IMR-90 (cell line): ENCODE measurements around the gene RPTOR. TPM values are rescaled to one million over a fixed set of nuclear protein-coding genes. Genes with fewer than 3 reads are reported as not detected.

Source experiments
- ATAC-seq: fragments of 200-7000 bp; cut with Tn5 transposase; 2 replicates; pipeline ENCODE4 v1.9.1; 2020; ENCODE audit warnings: low read depth, mild to moderate bottlenecking, moderate library complexity
- BruUV-seq: library from RNA; stranded (reverse); fragments of 400-500 nt; replicated peaks from 2 replicates; lab custom pipeline; 2021; lab: Mats Ljungman, UMichigan
- CTCF ChIA-PET: fragments of 300-600 bp; formaldehyde crosslinking; extraction: SDS; loops from one replicate; lab custom pipeline; 2021; ENCODE audit warnings: antibody characterized with exemption; lab: Yijun Ruan, JAX
- POLR2A ChIA-PET: fragments of 300-600 bp; sonication (Branson Sonifier 250); formaldehyde crosslinking; loops from one replicate; lab custom pipeline; 2022; ENCODE audit warnings: antibody characterized with exemption; ENCODE audit not compliant: unreplicated experiment; lab: Charles Lee
- DNase-seq: peaks from one replicate; pipeline ENCODE4 v3.0.0; 2013
- H2AFZ ChIP-seq: replicated peaks from 2 replicates; pipeline ENCODE3; 2013; ENCODE audit warnings: low read length, mild to moderate bottlenecking; ENCODE audit not compliant: poor library complexity
- H2AK5ac ChIP-seq: 2 replicates; pipeline ENCODE4 v1.6.1; 2013; ENCODE audit warnings: low read depth, low read length, inconsistent platforms
- H2AK9ac ChIP-seq: replicated peaks from 2 replicates; pipeline ENCODE3; 2013; ENCODE audit warnings: mild to moderate bottlenecking, low read depth, low read length, moderate library complexity; ENCODE audit not compliant: poor library complexity
- H2BK120ac ChIP-seq: 2 replicates; pipeline ENCODE4 v1.6.1; 2013; ENCODE audit warnings: low read depth, low read length, inconsistent platforms
- H2BK15ac ChIP-seq: 3 replicates; pipeline ENCODE4 v1.6.1; 2013; ENCODE audit warnings: low read depth, low read length, inconsistent platforms
- H2BK20ac ChIP-seq: 2 replicates; pipeline ENCODE4 v1.6.1; 2013; ENCODE audit warnings: low read depth, mild to moderate bottlenecking, inconsistent platforms, low read length, moderate library complexity
- H2BK5ac ChIP-seq: 2 replicates; pipeline ENCODE4 v1.6.1; 2013; ENCODE audit warnings: mild to moderate bottlenecking, low read depth, low read length, inconsistent platforms; ENCODE audit not compliant: poor library complexity, severe bottlenecking
- H3K14ac ChIP-seq: replicated peaks from 2 replicates; pipeline ENCODE4 v1.6.1; 2013; ENCODE audit warnings: low read depth, low read length, inconsistent platforms
- H3K18ac ChIP-seq: 2 replicates; pipeline ENCODE4 v1.6.1; 2013; ENCODE audit warnings: low read depth, low read length, control low read depth
- H3K23ac ChIP-seq: 2 replicates; pipeline ENCODE4 v1.6.1; 2013; ENCODE audit warnings: low read depth, low read length, inconsistent platforms
- H3K27ac ChIP-seq: 2 replicates; pipeline ENCODE4 v1.5.1; 2013; ENCODE audit warnings: mild to moderate bottlenecking, control low read depth, low read length; ENCODE audit not compliant: insufficient read depth
- H3K27me3 ChIP-seq: 2 replicates; pipeline ENCODE4 v1.6.1; 2013; ENCODE audit warnings: low read length; ENCODE audit not compliant: control insufficient read depth, insufficient read depth
- H3K36me3 ChIP-seq: 2 replicates; pipeline ENCODE4 v1.6.1; 2013; ENCODE audit warnings: low read length, mixed read lengths; ENCODE audit not compliant: control insufficient read depth, insufficient read depth
- H3K4ac ChIP-seq: 2 replicates; pipeline ENCODE4 v1.6.1; 2013; ENCODE audit warnings: low read depth, low read length, inconsistent platforms
- H3K4me1 ChIP-seq: 2 replicates; pipeline ENCODE4 v1.6.1; 2013; ENCODE audit warnings: low read length, mixed read lengths; ENCODE audit not compliant: control insufficient read depth, insufficient read depth
- H3K4me2 ChIP-seq: 2 replicates; pipeline ENCODE4 v1.6.1; 2013; ENCODE audit warnings: low read depth, mild to moderate bottlenecking, control low read depth, low read length, moderate library complexity
- H3K4me3 ChIP-seq: 2 replicates; pipeline ENCODE4 v1.5.1; 2013; ENCODE audit warnings: low read depth, mild to moderate bottlenecking, control low read depth, low read length, moderate library complexity; ENCODE audit not compliant: insufficient read depth
- H3K56ac ChIP-seq: 2 replicates; pipeline ENCODE4 v1.6.1; 2013; ENCODE audit warnings: low read length, inconsistent platforms; ENCODE audit not compliant: insufficient read depth; ENCODE audit errors: extremely low read depth
- H3K79me1 ChIP-seq, 2 experiments: 2 replicates each; pipeline ENCODE4 v1.6.1; 2013; ENCODE audit warnings: low read length in 2 of 2, inconsistent platforms in 1 of 2, low read depth in 1 of 2
- H3K9ac ChIP-seq: 2 replicates; pipeline ENCODE4 v1.6.1; 2013; ENCODE audit warnings: low read depth, low read length, control low read depth
- H3K9me1 ChIP-seq: 2 replicates; pipeline ENCODE4 v1.6.1; 2013; ENCODE audit warnings: low read length, inconsistent platforms; ENCODE audit not compliant: insufficient read depth
- H3K9me3 ChIP-seq: 2 replicates; pipeline ENCODE4 v1.6.1; 2013; ENCODE audit warnings: low read length; ENCODE audit not compliant: control insufficient read depth, insufficient read depth
- H4K20me1 ChIP-seq: 2 replicates; pipeline ENCODE4 v1.6.1; 2013; ENCODE audit warnings: low read length, inconsistent platforms; ENCODE audit not compliant: insufficient read depth
- H4K5ac ChIP-seq: 2 replicates; pipeline ENCODE4 v1.6.1; 2013; ENCODE audit warnings: mild to moderate bottlenecking, low read depth, low read length, control low read depth
- H4K8ac ChIP-seq, 2 experiments: 2 replicates each; pipeline ENCODE4 v1.6.1; 2013; ENCODE audit warnings: low read depth in 2 of 2, low read length in 2 of 2, control low read depth in 1 of 2, inconsistent platforms in 1 of 2
- H4K91ac ChIP-seq: 2 replicates; pipeline ENCODE4 v1.6.1; 2013; ENCODE audit warnings: low read depth, low read length, inconsistent platforms; ENCODE audit not compliant: insufficient read depth
- CEBPB ChIP-seq: IDR thresholded peaks from 2 replicates; pipeline ENCODE4 v1.6.1; 2012; ENCODE audit warnings: low read depth, low read length, improper control_type of control experiment
- CHD1 ChIP-seq: IDR thresholded peaks from 2 replicates; pipeline ENCODE4 v1.6.1; 2012; ENCODE audit warnings: low read depth, low read length, improper control_type of control experiment
- CTCF ChIP-seq: conservative IDR thresholded peaks from 2 replicates; pipeline ENCODE4 v1.5.1; 2012; ENCODE audit warnings: mild to moderate bottlenecking, low read depth, low read length, improper control_type of control experiment
- ELK1 ChIP-seq: fragments of 150-350 bp; IDR thresholded peaks from 2 replicates; pipeline ENCODE4 v1.6.1; 2016; ENCODE audit warnings: low read depth, mild to moderate bottlenecking, low read length, moderate library complexity, borderline replicate concordance
- FOS ChIP-seq: fragments of 150-350 bp; IDR thresholded peaks from 2 replicates; pipeline ENCODE4 v1.6.1; 2016; ENCODE audit warnings: low read depth, low read length
- MAFK ChIP-seq: IDR thresholded peaks from 2 replicates; pipeline ENCODE4 v1.6.1; 2012; ENCODE audit warnings: low read depth, low read length, improper control_type of control experiment
- MAZ ChIP-seq: IDR thresholded peaks from 2 replicates; pipeline ENCODE4 v1.6.1; 2012; ENCODE audit warnings: low read depth, mild to moderate bottlenecking, low read length, improper control_type of control experiment, moderate library complexity, borderline replicate concordance
- MXI1 ChIP-seq: IDR thresholded peaks from 2 replicates; pipeline ENCODE4 v1.6.1; 2012; ENCODE audit warnings: low read depth, mild to moderate bottlenecking, low read length, moderate library complexity, borderline replicate concordance
- NFE2L2 ChIP-seq: fragments of 150-350 bp; IDR thresholded peaks from 2 replicates; pipeline ENCODE4 v1.6.1; 2016; ENCODE audit warnings: low read depth, mild to moderate bottlenecking, low read length
- POLR2A ChIP-seq: IDR thresholded peaks from 2 replicates; pipeline ENCODE4 v1.6.1; 2012; ENCODE audit warnings: mild to moderate bottlenecking, low read depth, low read length
- RAD21 ChIP-seq: IDR thresholded peaks from 2 replicates; pipeline ENCODE4 v1.6.1; 2012; ENCODE audit warnings: low read length, improper control_type of control experiment
- RFX5 ChIP-seq: IDR thresholded peaks from 2 replicates; pipeline ENCODE4 v1.8.0; 2012; ENCODE audit warnings: low read depth, mild to moderate bottlenecking, low read length, moderate library complexity
- USF2 ChIP-seq: fragments of 150-350 bp; IDR thresholded peaks from 2 replicates; pipeline ENCODE4 v1.6.1; 2017; ENCODE audit warnings: mild to moderate bottlenecking, antibody characterized with exemption, low read length, low read depth
- WGBS, 2 experiments: methylation state at CpG; one replicate each; pipeline versions ENCODE4 v1.1.5 to v1.1.7; 2013; ENCODE audit warnings: missing lambda C conversion rate in 2 of 2; ENCODE audit not compliant: insufficient read length in 1 of 2; ENCODE audit errors: extremely low coverage in 2 of 2; 5-methylcytosine and 5-hydroxymethylcytosine counted together
- dilution Hi-C: fragments of 300-500 bp; cut with HindIII; formaldehyde crosslinking; loops from one replicate; pipeline ENCODE4 v1.14.3; 2018; ENCODE audit warnings: low sequenced_read_pairs; ENCODE audit not compliant: unreplicated experiment
- in situ Hi-C: fragments of 300-500 bp; cut with MboI; formaldehyde crosslinking; loops from 3 replicates; pipeline ENCODE4 v1.14.3; 2019; ENCODE audit warnings: low sequenced_read_pairs, inconsistent platforms, mixed read lengths
- intact Hi-C: fragments of 100-400 bp; cut with micrococcal nuclease; formaldehyde crosslinking; loops from 2 replicates; pipeline ENCODE4 v1.10.0; 2022
- polyA plus RNA-seq, 3 experiments: library from polyadenylated mRNA; depleted of rRNA; stranded (reverse); fragments of >200 nt; gene quantifications; 2 replicates each; pipeline ENCODE4 v1.2.3, GENCODE V29; 2012; ENCODE audit warnings: low replicate concordance in 1 of 3
- total RNA-seq: library from RNA; depleted of rRNA; stranded (reverse); fragments of >200 nt; gene quantifications from 2 replicates; pipeline ENCODE4 v1.2.3, GENCODE V29; 2012

Gene RPTOR
- total and polyA plus RNA-seq, 2 of the 4 experiments (the other 2 are of a cell fraction) = 10.8 to 14.7 TPM

- in situ Hi-C loops (no loop called here), dilution Hi-C loops (no loop called here), intact Hi-C loops (no loop called here)
- POLR2A ChIA-PET = no interaction called here
- Histone ChIP-seq H4K5ac (peak overlapping the region; percentile 45; the same call in 1 of the 2 replicates), H2AK9ac (peak overlapping the region; percentile 91), H3K56ac (no peak overlapping the region; the same call in 1 of the 2 replicates), H3K9me3 (no peaks in the 10 kb centered on the region), H2BK20ac (peak overlapping the region; percentile 56; the same call in 1 of the 2 replicates), H3K9ac (peak overlapping the region; percentile 42), H2BK15ac (peak overlapping the region; percentile 56), H3K14ac (peak overlapping the region; percentile 89), H3K79me1 (0 out of 4 replicates have a peak, but pooled peaks cover 0 to 2% of the 10 kb centered on the region in 2 experiments), H4K20me1 (no peaks in the 10 kb centered on the region), H3K27me3 (no peaks in the 10 kb centered on the region), H2BK120ac (peak overlapping the region; percentile 81), H3K4ac (peak overlapping the region; percentile 76), H3K4me2 (no peak overlapping the region), H2AK5ac (peak overlapping the region; percentile 92), H4K91ac (peak overlapping the region; percentile 85), H3K4me1 (peaks cover 13% of the 10 kb centered on the region), H3K4me3 (no peak overlapping the region), H4K8ac (peak overlapping the region; percentile 71 to 96), H3K23ac (no peak overlapping the region), H3K36me3 (peaks cover 7% of the 10 kb centered on the region; the same call in 1 of the 2 replicates), H3K18ac (peak overlapping the region; percentile 12; the same call in 1 of the 2 replicates), H3K27ac (peak overlapping the region; percentile 47), H3K9me1 (0 out of 2 replicates have a peak, but pooled peaks cover 10% of the 10 kb centered on the region), H2BK5ac (peak overlapping the region; percentile 12), H2AFZ (peak overlapping the region; percentile 79)
- TF ChIP-seq MXI1 = no peak
- TF ChIP-seq CHD1 = no peak
- TF ChIP-seq MAFK = no peak
- TF ChIP-seq MAZ = no peak
- no peak for TF ChIP-seq RAD21
- TF ChIP-seq CEBPB = no peak
- TF ChIP-seq POLR2A = no peak
- TF ChIP-seq RFX5 = no peak
- no peak for TF ChIP-seq USF2
- TF ChIP-seq ELK1 = no peak
- TF ChIP-seq FOS = no peak
- TF ChIP-seq CTCF = no peak
- no peak for TF ChIP-seq NFE2L2
- peak; percentile 92 for ATAC-seq
- BruUV-seq = no TSS peak
- peak; percentile 48 for DNase-seq
- CTCF ChIA-PET = no interaction called here
- WGBS, 2 experiments = 37% methylated on average over 20 of the region's 23 CpGs; no CpG with 5 or more reads in 1 of the 2 experiments
Measured at GRCh38 chr17:80959330-80960036, 414.8 kb downstream of the RPTOR start.
